Stimulated activated CD4-positive, alpha-beta T cell treated with anti-CD3 and anti-CD28 coated beads, TNF-alpha, amount 100 ng/mL, for 1 hour (primary cell): Measurements from ENCODE around the gene E2F6.
A peak's percentile ranks its signal among the peaks of the same experiment; 100 is the strongest.

Experiments used
- DNase-seq, 3 donors: peaks; one replicate each; pipeline ENCODE4 v3.0.0-alpha.2; 2020; ENCODE audit warnings: low read depth in 3 of 3, low spot score in 1 of 3

Gene E2F6

DNA sequence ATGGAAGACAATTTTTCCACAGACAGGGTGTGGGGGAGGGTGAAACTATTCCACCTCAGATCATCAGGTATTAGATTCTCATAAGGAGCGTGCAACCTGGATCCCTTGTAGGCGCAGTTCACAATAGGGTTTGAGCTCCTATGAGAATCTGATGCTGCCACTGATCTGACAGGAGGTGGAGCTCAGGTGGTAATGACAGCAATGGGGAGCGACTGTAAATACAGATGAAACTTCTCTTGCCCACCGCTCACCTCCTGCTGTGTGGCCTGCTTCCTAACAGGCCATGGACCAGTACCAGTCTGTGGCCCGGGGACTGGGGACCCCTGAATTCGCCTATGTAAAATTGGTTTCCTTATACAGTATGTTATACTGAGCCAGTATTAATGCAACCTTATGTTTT lies 27.3 kb upstream of the E2F6 start:
- no peak for DNase-seq

DNA sequence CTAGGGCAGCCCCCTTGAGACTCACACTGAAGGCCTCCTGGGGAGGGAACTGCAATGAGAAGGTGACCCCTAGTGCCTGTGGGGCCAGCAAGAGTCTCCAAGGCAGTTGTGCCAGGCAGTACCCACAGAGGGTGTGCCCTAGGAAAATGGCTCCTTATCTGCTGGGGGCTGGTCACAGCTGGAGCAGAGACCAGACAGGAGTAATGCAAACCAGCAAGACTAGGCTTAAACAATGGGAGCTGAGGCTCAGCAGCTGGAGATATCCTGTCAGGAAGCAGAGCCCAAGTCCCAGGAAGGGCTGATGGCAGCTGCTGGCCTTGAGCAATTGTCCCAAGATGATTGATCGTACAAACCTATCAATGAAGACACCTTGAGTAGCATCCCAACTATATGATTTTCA lies 26.8 kb upstream of the E2F6 start:
- no peak for DNase-seq

DNA sequence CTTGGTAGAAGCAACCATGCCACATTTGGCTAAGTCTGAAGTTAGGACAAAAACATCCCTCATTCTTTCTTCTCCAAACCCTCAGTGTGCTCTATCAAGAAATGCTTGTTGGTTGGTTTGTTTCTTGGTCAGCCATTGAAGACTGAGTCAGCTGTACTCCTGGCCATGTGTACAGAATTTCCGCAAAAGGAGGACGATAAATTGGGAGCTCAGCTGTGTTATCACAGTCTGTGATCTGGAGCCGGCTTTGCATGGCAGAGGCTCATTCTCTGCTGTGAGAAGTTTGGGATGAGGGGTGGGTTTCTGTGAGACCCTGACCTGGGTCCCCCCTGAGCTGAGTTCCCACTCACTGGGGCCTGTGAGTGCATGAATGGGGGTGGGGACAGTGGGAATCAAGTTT lies 26.3 kb upstream of the E2F6 start:
- no peak for DNase-seq

DNA sequence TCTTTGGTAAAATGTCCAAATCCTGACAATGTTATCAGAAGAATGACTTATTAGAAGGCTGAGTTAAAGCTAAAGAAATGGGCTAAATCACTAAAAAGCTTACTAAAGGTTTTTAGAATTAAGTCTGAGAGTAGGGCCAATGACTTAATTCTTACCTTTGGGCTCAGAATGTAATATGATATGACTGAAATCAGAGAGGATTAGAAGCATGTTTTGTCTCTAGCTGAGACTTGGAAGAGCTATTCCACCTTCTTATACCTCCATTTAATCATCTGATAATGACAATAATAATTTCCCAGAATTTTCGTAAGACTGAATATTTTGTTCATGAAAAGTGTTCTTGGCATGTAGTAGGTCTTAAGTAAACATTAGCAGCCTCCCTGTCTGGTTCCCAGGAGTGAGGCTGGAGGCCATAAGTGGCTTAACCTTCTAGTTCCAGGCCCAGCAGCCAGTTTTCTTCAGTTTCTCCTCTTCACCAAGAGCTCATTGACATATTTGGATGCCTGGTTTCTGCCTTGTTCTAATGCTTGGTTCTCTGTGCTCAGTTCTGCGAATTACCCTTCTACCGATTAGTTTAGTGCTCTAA lies 25.5 kb upstream of the E2F6 start:
- no peak for DNase-seq

DNA sequence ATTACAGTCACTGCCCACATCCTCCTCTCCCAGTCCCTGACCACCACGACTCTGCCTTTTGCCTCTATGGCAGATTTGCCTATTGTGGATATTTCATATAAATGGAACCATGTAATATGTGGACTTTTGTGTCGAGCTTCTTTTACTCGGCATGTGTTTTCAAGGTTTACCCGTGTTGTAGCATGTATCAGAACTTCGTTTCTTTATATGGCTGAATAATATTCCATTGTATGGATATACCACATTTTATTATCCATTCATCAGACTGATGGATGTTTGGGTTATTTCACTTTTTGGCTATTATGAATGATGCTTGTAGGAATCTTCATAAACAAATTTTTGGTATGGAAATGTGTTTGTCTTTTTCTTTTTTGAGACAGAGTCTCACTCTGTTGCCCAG lies 24.2 kb upstream of the E2F6 start:
- no peak for DNase-seq

DNA sequence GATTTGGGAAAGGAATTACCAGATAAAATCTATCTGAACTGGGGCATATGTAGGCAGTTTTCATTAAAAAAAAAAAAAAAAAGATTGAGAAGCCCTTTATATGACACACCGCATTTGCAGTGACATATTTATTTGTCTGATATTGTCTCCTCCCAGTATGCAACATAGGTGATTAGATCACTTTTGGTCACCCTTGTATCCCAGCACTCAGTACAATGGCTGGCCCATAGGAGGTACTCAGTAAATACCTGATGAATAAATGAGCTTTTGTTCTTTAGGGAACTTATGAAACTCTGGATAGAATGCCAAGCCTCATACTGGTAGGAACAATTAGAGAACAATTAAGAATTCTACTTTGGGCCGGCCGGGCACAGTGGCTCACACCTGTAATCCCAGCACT lies 22.8 kb upstream of the E2F6 start:
- no peak for DNase-seq

DNA sequence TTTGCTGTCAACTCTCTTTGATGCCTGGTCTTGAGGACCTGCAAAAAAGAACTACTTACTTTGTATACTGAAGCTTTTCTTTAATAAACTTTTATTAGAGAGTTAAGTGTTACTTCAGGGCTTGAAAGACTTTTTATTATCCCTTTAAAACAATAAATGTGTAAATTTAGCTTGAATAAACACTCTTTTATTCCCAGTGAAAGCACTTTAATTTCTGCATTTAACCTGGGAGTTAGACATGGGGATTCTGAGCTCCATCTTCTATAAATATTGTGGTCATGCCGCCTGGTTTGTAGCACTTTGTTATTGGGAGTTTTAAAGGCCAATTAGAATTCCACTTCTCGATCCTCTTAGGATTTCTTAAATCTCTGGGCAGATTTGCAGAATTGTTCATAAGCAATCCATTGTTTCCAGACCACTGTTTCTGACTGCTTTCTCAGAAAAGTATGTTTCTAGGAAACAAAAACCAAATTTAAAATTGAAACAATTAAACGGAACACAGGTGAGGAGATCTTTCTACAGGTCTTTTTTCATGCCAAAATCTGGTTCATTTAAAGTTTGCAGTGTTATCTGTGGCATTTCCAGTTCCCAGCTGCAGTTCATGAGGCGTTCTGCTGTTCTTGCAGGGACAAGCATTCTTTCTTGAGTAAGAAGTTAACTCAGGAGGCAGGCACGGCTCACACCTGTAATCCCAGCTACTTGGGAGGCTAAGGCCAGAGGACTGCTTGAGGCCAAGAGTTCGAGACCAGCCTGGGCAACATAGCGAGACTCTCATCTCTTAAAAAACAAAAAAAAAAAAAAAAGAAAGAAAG lies 18.1 kb upstream of the E2F6 start:
- DNase-seq = no peak

DNA sequence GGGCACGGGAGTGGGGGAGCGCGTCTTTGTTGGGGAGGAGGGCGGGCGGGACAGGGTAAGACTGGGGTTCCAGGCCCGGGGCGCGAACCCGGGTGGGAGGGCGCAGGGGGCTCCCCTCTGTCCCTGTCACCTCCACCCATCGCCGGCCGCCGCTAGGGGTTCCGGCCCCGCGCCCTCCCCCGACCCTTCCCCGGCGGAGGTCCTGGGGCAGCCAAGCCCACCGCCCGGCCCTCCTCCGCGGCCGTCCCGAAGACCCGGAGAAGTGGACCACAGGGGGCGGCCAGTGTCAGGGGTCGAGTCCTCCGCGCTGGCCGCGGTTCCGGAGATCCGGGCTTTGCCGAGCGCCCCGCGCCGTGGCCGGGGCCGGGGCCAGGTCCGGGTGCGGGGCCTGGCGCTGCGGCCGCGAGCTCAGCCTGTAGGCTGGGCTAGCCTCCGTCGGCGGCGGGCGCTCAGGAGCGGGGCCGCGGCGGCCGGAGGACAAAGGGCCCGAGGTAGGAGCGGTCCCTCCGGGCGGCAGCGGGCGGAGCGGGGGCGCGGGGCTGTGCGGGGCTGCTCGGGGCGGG lies 16.6 kb upstream of the E2F6 start:
- DNase-seq = no peak

DNA sequence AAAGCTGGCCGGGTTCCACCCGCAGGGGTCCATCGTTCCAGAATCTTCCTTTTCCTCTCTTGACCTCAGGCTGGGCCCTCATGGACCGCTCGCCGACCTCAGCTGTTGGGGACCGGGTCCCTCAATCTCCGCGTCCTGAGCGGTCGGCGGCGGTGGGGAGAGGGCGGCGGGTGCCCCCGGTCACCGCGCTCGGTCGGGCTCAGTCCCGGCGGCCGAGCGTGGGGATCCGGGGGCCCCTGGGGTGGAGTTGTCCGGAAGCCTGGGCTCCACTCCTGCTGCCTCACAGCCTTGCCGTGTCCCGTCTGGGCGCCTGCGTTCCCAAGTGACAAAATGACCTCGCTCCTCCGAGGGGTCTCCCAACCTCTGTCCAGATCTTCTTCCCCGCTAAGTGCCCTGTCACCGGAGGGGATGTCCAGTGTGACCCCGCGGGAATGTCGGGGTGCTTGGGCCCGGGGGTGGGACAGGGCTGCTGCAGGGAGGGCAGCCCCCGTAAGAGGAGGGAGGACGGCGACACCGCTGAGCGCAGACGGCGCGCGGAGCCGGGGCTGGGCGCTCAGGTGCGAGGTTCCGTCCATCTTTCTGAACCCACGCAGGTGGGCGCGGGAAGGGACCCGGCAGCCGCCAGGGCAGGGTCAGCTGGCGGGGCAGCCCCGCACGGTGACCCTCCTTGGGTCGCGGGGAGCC lies 16.0 kb upstream of the E2F6 start:
- DNase-seq = no peak

DNA sequence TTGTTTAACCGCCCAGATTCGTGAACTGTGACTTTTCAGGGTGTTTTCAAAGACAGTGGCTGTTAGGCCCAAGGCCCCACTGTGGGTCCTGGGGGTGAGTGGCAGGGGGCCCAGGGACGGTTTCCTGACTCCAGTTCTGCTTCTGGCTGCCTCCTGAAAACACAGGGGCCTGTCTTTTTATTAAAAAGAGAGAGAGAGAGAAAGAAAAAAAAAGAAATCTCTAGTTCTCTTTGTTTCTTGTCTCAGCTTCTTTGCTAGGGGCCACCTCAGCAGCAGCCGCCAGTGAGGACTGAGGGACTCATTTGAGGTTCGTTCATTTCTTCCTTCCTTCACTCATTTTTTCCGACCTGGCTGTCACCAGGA lies 15.4 kb upstream of the E2F6 start:
- DNase-seq = no peak

DNA sequence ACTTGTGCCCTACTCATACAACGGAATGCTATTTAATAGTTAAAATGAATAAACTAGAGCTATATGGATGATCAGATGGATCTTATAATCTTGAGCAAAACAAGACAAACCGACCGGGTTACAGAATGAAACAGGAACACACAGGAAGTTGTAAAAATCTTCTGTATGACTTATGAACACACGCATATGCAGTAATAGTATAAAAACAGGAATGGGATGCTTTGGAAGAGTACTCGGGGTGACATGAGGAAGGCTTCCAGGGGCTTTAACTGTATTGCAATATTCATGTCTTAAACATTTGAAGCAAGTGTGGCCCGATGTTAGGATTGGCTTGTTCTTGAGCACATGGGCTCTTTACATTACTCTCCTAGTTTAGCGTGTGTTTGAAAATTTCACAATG lies 14.9 kb upstream of the E2F6 start:
- no peak for DNase-seq

DNA sequence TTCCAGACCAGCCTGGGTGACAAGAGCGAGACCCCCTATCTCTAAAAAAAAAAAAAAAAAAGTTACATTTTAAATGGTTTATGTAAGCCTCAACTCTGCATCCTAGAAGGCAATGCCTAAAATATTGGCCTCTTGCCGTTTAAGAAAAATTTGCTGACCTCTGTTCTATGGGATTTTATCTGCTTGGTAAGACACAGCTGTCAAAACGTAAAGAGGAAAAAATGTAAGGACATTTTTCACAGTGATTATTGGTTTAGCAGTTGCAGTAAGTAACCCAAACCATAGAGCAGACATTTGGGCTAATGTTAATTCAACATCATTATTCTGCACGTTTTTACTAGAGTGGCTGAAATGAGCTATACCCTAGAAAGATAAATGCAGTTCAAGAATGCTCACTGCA lies 14.4 kb upstream of the E2F6 start:
- no peak for DNase-seq

DNA sequence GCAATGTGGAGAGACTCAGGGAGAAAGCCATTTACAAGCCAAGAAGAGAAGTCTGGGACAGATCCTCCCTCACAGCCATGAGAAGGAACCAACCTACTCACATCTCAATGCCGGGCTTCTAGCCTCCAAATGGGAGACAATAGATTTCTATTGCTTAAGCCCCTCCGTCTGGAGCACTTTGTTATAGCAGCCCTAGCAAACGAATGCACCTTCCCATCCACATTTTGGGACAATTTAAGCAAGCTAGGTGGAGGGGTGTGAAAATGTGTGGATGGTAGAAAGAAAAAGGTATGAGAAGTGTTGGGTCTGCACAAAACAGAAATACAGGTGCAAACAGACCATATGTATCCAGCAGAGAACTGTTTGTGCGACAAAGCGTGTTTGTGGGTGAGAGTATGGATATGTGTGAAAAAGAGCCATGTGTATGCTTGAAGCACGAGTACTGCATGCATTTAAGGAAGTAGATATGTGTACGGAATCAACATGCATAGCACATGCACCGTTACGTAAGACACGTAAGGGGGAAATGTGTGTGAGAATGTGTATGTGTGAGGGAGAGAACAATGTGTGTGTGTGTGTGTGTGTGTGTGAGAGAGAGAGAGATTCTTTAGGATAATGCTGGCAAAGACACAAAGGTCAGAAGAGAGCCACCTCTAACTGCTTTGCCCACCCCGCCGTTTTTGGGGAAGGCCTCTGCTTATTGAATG lies 13.1 kb upstream of the E2F6 start:
- DNase-seq = no peak

DNA sequence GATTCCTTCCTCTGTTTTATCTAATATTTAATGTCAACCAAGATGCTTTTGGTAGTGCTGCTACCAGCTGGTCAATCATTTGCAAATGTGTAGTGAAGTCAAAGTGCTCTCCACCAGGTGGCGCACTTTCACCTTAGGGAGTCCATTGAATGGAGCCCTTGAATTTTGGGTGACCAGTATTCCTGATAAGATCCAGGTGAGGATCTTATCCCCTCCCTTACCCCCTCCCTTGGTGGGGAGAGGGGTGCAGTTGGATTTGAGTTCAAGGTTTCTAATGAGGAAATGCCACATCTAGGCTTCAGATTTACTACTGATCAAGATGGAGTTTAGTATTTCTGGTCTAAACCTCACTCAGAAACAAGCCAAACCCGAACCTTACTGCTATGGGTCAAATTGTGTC lies 12.0 kb upstream of the E2F6 start:
- peak; percentile 53 to 70 (median 58) for DNase-seq

DNA sequence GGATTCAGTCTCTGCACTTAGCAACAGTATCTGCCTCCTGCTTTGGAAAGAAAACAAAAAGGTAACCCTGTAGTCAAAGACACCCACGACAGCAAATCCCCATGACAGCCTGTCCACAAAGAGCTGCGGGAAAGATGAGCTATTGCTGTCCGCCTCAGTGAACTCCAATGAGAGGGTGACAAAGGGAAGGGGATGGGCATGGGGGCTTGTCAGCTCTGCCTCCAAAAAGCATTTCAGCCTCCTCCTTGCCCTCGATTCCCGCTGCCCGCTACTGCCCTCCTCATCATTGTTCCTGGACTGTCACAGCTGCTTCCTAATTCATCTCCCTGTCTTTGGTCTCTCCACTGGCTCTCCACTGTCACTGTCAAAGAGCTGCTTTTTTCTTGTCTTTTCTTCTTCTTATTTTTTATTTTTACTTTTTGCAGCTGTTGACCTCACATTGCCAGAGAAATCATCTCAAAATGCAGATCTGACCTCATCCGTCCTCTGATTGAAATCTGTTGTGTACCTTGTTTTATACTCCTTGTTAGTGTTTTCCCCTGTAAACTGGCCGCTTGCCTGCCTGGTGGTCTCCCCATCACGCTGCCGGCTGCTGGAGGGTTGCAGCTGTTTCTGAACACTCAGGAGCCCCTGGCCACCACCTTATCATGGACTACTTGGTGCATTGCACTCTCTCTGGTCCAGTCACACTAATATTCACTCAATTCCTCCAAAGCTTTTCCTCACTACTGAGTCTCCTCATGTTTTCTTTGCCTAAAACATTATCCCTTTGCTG lies 7.9 kb upstream of the E2F6 start:
- DNase-seq = no peak

DNA sequence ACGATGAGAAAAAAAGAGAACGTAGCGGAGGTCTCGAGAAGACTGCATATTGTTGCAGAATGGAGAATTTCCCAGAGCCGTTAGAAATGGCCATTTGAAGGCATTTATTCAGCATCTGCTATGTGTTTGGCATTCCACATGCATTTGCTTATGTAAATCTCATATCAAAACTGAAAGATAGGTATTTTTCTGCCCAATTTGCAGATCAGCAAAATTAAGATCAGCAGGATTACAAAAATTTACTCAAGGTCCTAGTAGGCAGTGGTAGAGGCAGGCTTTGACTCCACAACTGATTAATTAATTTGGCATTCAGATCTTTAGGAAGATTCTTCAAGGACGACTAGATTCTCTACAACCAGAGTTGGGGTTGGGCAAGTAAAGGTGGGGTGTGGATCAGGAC lies 1.8 kb upstream of the E2F6 start:
- no peak for DNase-seq

DNA sequence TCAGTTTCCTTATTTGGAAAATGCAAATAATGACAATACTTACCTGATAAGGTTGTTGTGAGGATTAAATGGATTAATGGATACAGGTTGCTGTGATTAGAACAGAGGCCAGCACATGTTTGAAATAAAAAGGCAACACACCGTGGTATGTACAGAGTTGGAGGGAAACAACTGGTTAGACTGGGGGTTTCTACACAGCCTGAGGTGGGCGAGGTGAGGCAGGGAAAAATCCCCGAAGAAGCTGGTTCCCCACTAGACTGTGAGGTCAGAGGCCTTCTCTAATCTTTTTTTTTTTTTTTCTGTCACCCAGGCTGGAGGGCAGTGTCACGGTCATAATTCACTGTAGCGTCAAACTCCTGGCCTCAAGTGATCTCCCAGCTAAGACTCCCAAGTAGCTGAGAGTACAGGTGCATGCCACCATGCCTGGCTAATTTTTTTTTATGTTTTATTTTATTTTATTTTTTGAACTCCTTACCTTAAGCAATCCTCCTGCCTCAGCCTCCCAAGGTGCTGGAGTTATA lies 1.2 kb upstream of the E2F6 start:
- no peak for DNase-seq

DNA sequence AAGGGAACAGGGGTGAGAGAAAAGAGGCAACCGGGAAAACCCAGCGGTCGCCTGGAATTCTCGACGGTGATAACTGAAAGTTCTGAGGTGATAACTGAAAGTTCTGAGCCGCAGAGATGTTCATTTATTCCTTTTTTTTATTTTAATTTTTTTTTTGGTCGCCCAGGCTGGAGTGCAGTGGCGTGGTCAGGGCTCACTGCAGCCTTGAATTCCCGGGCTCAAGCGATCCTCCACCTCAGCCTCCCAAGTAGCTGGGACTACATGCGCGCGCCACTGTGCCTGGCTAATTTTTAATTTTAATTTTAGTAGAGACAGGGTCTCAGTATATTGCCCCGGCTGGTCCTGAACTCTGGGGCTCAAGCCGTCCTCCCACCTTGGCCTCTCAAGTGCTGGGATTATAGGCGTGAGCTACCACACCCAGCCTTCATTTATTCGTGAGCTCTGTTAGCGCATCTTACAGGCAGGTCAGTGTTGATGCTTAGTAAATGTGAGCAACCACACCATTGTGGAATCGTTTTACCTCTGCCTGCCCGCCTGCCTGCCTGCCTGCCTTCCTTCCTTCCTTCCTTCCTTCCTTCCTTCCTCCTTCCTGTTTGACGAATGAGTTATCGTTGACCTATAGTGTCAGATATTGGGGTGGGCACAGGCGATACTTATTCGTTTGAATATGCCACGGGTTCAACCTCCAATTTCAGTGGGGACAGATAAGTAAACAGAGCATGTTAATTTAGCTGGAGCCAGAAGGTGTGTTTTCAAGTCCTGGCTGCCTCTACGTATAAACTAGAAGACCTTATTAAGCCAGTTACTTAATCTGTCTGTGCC lies 557 bp upstream of the E2F6 start:
- no peak for DNase-seq

DNA sequence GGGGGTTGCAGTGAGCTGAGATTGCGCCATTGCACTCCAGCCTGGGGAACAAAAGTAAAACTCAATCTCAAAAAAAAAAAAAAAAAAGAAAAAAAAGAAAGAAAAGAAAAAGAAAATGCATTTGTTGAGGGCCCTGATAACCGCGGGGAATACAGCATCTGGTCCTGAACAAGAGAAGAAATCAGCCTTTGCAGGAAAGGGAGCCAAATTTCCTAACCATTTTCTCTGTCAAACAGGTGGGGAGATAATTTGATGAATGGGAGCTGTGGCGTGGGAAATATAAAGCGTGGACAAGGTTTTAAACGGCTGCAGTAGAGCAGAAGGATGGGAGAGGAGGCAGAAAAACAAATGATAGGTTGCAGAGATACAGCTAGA lies 864 bp downstream of the E2F6 start:
- no peak for DNase-seq

DNA sequence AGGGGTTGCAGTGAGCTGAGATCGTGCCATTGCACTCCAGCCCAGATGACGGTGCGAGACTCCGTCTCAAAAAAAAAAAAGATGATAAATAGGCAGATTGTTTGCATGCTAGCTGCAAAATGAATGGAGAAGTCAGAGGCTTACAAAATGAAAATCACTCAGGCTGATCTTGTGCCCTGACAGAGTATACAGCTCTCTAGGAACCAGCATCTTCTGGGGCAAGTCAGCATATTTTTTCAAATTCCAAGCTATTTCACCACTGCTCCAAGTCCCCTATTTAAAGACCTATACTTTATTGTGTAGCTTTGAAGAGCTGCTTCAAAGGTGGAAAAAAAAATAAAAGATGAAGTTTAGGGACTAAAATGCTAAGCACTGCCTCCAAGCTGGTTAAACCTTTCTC lies 6.1 kb downstream of the E2F6 start:
- no peak for DNase-seq
